GM23338 (cell line): ENCODE results near the gene FYN. TPM values are rescaled to one million over a fixed set of nuclear protein-coding genes. Genes with fewer than 3 reads are reported as not detected.

ENCODE experiments used
- ATAC-seq: fragments of 200-7000 bp; cut with Tn5 transposase; 3 replicates; pipeline ENCODE4 v1.9.1; 2020
- DNase-seq: peaks from one replicate; pipeline ENCODE4 v3.0.0-alpha.2; 2015; ENCODE audit warnings: low spot score
- H2AFZ ChIP-seq: fragments of 200-600 bp; sonication (generic); 2 replicates; pipeline ENCODE4 v1.8.0; 2016; ENCODE audit warnings: antibody characterized with exemption, mild to moderate bottlenecking, moderate library complexity
- H3F3A ChIP-seq: fragments of 200-600 bp; sonication (generic); replicated peaks from 2 replicates; pipeline ENCODE4 v1.8.0; 2017; ENCODE audit warnings: antibody characterized with exemption, mixed run types, low read depth
- H3K27ac ChIP-seq: fragments of 200-600 bp; sonication (generic); 2 replicates; pipeline ENCODE4 v1.6.1; 2016; ENCODE audit warnings: low read depth
- H3K27me3 ChIP-seq: fragments of 200-600 bp; sonication (generic); 2 replicates; pipeline ENCODE4 v1.8.0; 2016; ENCODE audit warnings: mild to moderate bottlenecking, mixed run types, moderate library complexity; ENCODE audit not compliant: insufficient read depth
- H3K36me3 ChIP-seq: fragments of 200-600 bp; sonication (generic); 2 replicates; pipeline ENCODE4 v1.8.0; 2016; ENCODE audit warnings: mild to moderate bottlenecking; ENCODE audit not compliant: insufficient read depth
- H3K4me1 ChIP-seq: fragments of 200-600 bp; sonication (generic); 2 replicates; pipeline ENCODE4 v1.8.0; 2016; ENCODE audit warnings: mild to moderate bottlenecking, moderate library complexity; ENCODE audit not compliant: insufficient read depth
- H3K4me2 ChIP-seq: fragments of 200-600 bp; sonication (generic); 2 replicates; pipeline ENCODE4 v1.7.1; 2017; ENCODE audit warnings: mixed run types
- H3K4me3 ChIP-seq: fragments of 200-600 bp; sonication (generic); 2 replicates; pipeline ENCODE4 v1.6.1; 2016; ENCODE audit warnings: mixed run types
- H3K79me2 ChIP-seq: fragments of 200-600 bp; sonication (generic); replicated peaks from 2 replicates; pipeline ENCODE4 v1.8.0; 2017; ENCODE audit warnings: mild to moderate bottlenecking; ENCODE audit not compliant: insufficient read depth
- H3K9me2 ChIP-seq: fragments of 200-600 bp; sonication (generic); 2 replicates; pipeline ENCODE4 v1.8.0; 2017; ENCODE audit not compliant: insufficient read depth
- H4K20me1 ChIP-seq: fragments of 200-600 bp; sonication (generic); replicated peaks from 2 replicates; pipeline ENCODE4 v1.8.0; 2017; ENCODE audit warnings: mild to moderate bottlenecking; ENCODE audit not compliant: insufficient read depth
- H3K27ac Mint-ChIP-seq: 2 replicates; pipeline ENCODE4 v1.8.0; 2020; ENCODE audit warnings: inconsistent platforms, mild to moderate bottlenecking, moderate library complexity, mixed read lengths
- H3K27me3 Mint-ChIP-seq: 3 replicates; pipeline ENCODE4 v1.8.0; 2022; ENCODE audit warnings: low read depth, mild to moderate bottlenecking, moderate library complexity, mixed read lengths, inconsistent platforms; ENCODE audit not compliant: insufficient read depth, poor library complexity
- H3K36me3 Mint-ChIP-seq: 3 replicates; pipeline ENCODE4 v1.8.0; 2021; ENCODE audit warnings: low read depth, mild to moderate bottlenecking, inconsistent platforms, moderate library complexity, mixed read lengths
- H3K4me1 Mint-ChIP-seq: 3 replicates; pipeline ENCODE4 v1.8.0; 2020; ENCODE audit warnings: mild to moderate bottlenecking, inconsistent platforms, mixed read lengths
- H3K4me3 Mint-ChIP-seq: 3 replicates; pipeline ENCODE4 v1.8.0; 2021; ENCODE audit warnings: moderate library complexity, mild to moderate bottlenecking, inconsistent platforms, mixed read lengths
- H3K9me3 Mint-ChIP-seq: 3 replicates; pipeline ENCODE4 v1.8.0; 2020; ENCODE audit warnings: moderate library complexity, mild to moderate bottlenecking, inconsistent platforms, mixed read lengths
- CREB1 ChIP-seq: fragments of 250-450 bp; sonication (Bioruptor Pico); IDR thresholded peaks from 2 replicates; pipeline ENCODE4 v1.5.0; 2020; ENCODE audit warnings: low read depth, mild to moderate bottlenecking, moderate library complexity
- CTCF ChIP-seq, 2 experiments: fragments of 200-600 bp in 1 of 2; sonication (generic) in 1 of 2; conservative IDR thresholded peaks; 2 replicates each; pipeline versions ENCODE4 v1.5.1 to v1.6.1; 2016 to 2017; ENCODE audit warnings: antibody characterized with exemption in 2 of 2, low read depth in 2 of 2, mild to moderate bottlenecking in 2 of 2, moderate library complexity in 1 of 2
- ETS1 ChIP-seq: IDR thresholded peaks from 2 replicates; pipeline ENCODE4 v1.6.1; 2016; ENCODE audit warnings: antibody characterized with exemption
- EZH2 ChIP-seq: fragments of 200-600 bp; sonication (generic); IDR thresholded peaks from one replicate; pipeline ENCODE4 v1.8.0; 2017; ENCODE audit warnings: antibody characterized with exemption, mild to moderate bottlenecking, low read depth; ENCODE audit not compliant: unreplicated experiment
- EZH2phosphoT487 ChIP-seq: fragments of 200-600 bp; sonication (generic); IDR thresholded peaks from one replicate; pipeline ENCODE4 v1.8.1; 2018; ENCODE audit warnings: antibody characterized with exemption; ENCODE audit not compliant: unreplicated experiment
- POLR2AphosphoS5 ChIP-seq: IDR thresholded peaks from 2 replicates; pipeline ENCODE4 v1.6.1; 2016; ENCODE audit warnings: antibody characterized with exemption, low read depth
- REST ChIP-seq: IDR thresholded peaks from one replicate; pipeline ENCODE4 v1.6.1; 2018; ENCODE audit warnings: antibody characterized with exemption; ENCODE audit not compliant: unreplicated experiment
- STAT1 ChIP-seq: IDR thresholded peaks from one replicate; pipeline ENCODE4 v1.6.1; 2016; ENCODE audit warnings: antibody characterized with exemption; ENCODE audit not compliant: unreplicated experiment
- ZNF114 ChIP-seq: fragments of 250-450 bp; sonication (Bioruptor Pico); IDR thresholded peaks from 2 replicates; pipeline ENCODE4 v1.5.0; 2020; ENCODE audit warnings: mild to moderate bottlenecking, moderate library complexity
- ZNF331 ChIP-seq: fragments of 250-450 bp; sonication (Bioruptor Pico); IDR thresholded peaks from 2 replicates; pipeline ENCODE4 v1.5.0; 2020; ENCODE audit warnings: low read depth, mild to moderate bottlenecking, moderate library complexity
- ZNF462 ChIP-seq: fragments of 250-450 bp; sonication (Bioruptor Pico); IDR thresholded peaks from 2 replicates; pipeline ENCODE4 v1.5.0; 2020; ENCODE audit warnings: mild to moderate bottlenecking, moderate library complexity
- polyA plus RNA-seq: library from polyadenylated mRNA; unstranded; fragments of >200 nt; fragmentation: Nextera tagmentation; extraction: Ambion mirVana; gene quantifications from 2 replicates; pipeline ENCODE4 v1.2.1, GENCODE V29; 2016
- total RNA-seq: library from RNA; depleted of rRNA; stranded (reverse); fragments of >200 nt; shearing (Covaris generic); gene quantifications from 2 replicates; pipeline ENCODE4 v1.2.3, GENCODE V29; 2014

Gene FYN
- total and polyA plus RNA-seq, 2 experiments from 2014 or later = 46.8 to 143 TPM

- Mint-ChIP-seq H3K4me1 (peaks cover 15% of the 10 kb centered on the region), H3K9me3 (no peaks in the 10 kb centered on the region), H3K27me3 (no peaks in the 10 kb centered on the region), H3K36me3 (no peaks in the 10 kb centered on the region), H3K27ac (no peak overlapping the region), H3K4me3 (no peak overlapping the region)
- H3K27ac ChIP-seq = no peak overlapping the region
- no peaks in the 10 kb centered on the region for H3K36me3 ChIP-seq
- H3K4me3 ChIP-seq = no peak overlapping the region
- no peaks in the 10 kb centered on the region for H4K20me1 ChIP-seq
- no peaks in the 10 kb centered on the region for H3K79me2 ChIP-seq
- peaks cover 3% of the 10 kb centered on the region; the same call in 1 of the 2 replicates for H3K9me2 ChIP-seq
- no peaks in the 10 kb centered on the region for H3K27me3 ChIP-seq
- H3K4me1 ChIP-seq = peaks cover 21% of the 10 kb centered on the region
- ATAC-seq = no peak
- TF ChIP-seq ZNF114 (CRISPR knock-in tag) = no peak
- no peak for TF ChIP-seq REST
- TF ChIP-seq EZH2phosphoT487 = no peak
- no peak for TF ChIP-seq ZNF462
- TF ChIP-seq STAT1 = no peak
- TF ChIP-seq CREB1 (CRISPR knock-in tag) = no peak
- no peak for TF ChIP-seq POLR2AphosphoS5
- no peak for TF ChIP-seq CTCF (conservative IDR thresholded peaks at IDR 0.05; ENCODE audit: low read depth in 2 of 2)
- TF ChIP-seq ETS1 = no peak
- TF ChIP-seq ZNF331 = no peak
- TF ChIP-seq EZH2 = no peak
- no peaks in the 10 kb centered on the region for H3F3A ChIP-seq
- no peak for DNase-seq
- no peak overlapping the region for H2AFZ ChIP-seq
- no peak overlapping the region for H3K4me2 ChIP-seq
These were observed 7.1 kb upstream of the FYN start for GRCh38 chr6:111880181-111880888.
